H1 (cell line): ENCODE data around the gene APC2. TPM values are rescaled to one million over a fixed set of nuclear protein-coding genes. Genes with fewer than 3 reads are reported as not detected.

Experiments
- CTCF ChIA-PET: fragments of 300-600 bp; sonication (Branson Sonifier 250); formaldehyde crosslinking; loops from one replicate; lab custom pipeline; 2021; ENCODE audit not compliant: partially characterized antibody; lab: Charles Lee
- POLR2A ChIA-PET: fragments of 300-600 bp; sonication (Branson Sonifier 250); formaldehyde crosslinking; loops from one replicate; lab custom pipeline; 2021; ENCODE audit warnings: inconsistent platforms; ENCODE audit not compliant: partially characterized antibody; lab: Charles Lee
- DNase-seq, 2 experiments: peaks; one replicate each; pipeline versions ENCODE4 v3.0.0 to v3.0.0-alpha.2; 2010 to 2022; ENCODE audit warnings: low spot score in 2 of 2, low read depth in 1 of 2, mixed read lengths in 1 of 2
- FAIRE-seq: peaks from 2 replicates; lab custom pipeline; 2011; peaks lifted over from hg19 to GRCh38; lab: Jason Lieb, UNC
- H2AFZ ChIP-seq: 2 replicates; pipeline ENCODE4 v1.8.1; 2012; ENCODE audit warnings: low read length, inconsistent platforms
- H2AK5ac ChIP-seq: 2 replicates; pipeline ENCODE4 v1.6.1; 2013; ENCODE audit warnings: low read depth, low read length
- H2BK120ac ChIP-seq: replicated peaks from 2 replicates; pipeline ENCODE3; 2013; ENCODE audit warnings: low read depth, low read length, inconsistent platforms
- H2BK12ac ChIP-seq: 2 replicates; pipeline ENCODE4 v1.6.1; 2013; ENCODE audit warnings: low read depth, low read length
- H2BK15ac ChIP-seq: 2 replicates; pipeline ENCODE4 v1.6.1; 2013; ENCODE audit warnings: low read length
- H2BK20ac ChIP-seq: 2 replicates; pipeline ENCODE4 v1.6.1; 2013; ENCODE audit warnings: low read length
- H2BK5ac ChIP-seq: 2 replicates; pipeline ENCODE4 v1.6.1; 2013; ENCODE audit warnings: low read depth, low read length
- H3K14ac ChIP-seq: 2 replicates; pipeline ENCODE4 v1.6.1; 2013; ENCODE audit warnings: inconsistent platforms; ENCODE audit not compliant: insufficient read length
- H3K18ac ChIP-seq: 2 replicates; pipeline ENCODE4 v1.6.1; 2013; ENCODE audit warnings: low read length; ENCODE audit errors: extremely low read depth
- H3K23ac ChIP-seq: 2 replicates; pipeline ENCODE4 v1.6.1; 2013; ENCODE audit warnings: inconsistent platforms; ENCODE audit not compliant: insufficient read length
- H3K23me2 ChIP-seq: 2 replicates; pipeline ENCODE4 v1.6.1; 2013; ENCODE audit warnings: low read depth, low read length
- H3K27ac ChIP-seq: 2 replicates; pipeline ENCODE4 v1.6.1; 2011; ENCODE audit warnings: low read depth, low read length, inconsistent platforms
- H3K27me3 ChIP-seq, 4 experiments: replicated peaks in 1 of 4; 1 replicate in 1 of 4; 2 replicates in 3 of 4; pipeline versions ENCODE4 v1.6.1 to v1.8.1; 2011 to 2013; ENCODE audit warnings: low read length in 3 of 4, mild to moderate bottlenecking in 3 of 4, inconsistent platforms in 2 of 4, mixed read lengths in 2 of 4, moderate library complexity in 1 of 4; ENCODE audit not compliant: control insufficient read depth in 3 of 4, insufficient read depth in 3 of 4; ENCODE audit errors: extremely low read depth in 1 of 4
- H3K36me3 ChIP-seq, 4 experiments: 2 replicates each; pipeline versions ENCODE4 v1.6.1 to v1.8.1; 2011 to 2013; ENCODE audit warnings: mild to moderate bottlenecking in 4 of 4, low read length in 3 of 4, moderate library complexity in 2 of 4, control low read depth in 1 of 4, inconsistent platforms in 1 of 4; ENCODE audit not compliant: insufficient read depth in 4 of 4, control insufficient read depth in 2 of 4
- H3K4ac ChIP-seq: replicated peaks from 2 replicates; pipeline ENCODE3; 2013; ENCODE audit warnings: low read length, low read depth, mixed read lengths, inconsistent platforms; ENCODE audit not compliant: insufficient read length
- H3K4me1 ChIP-seq, 4 experiments: replicated peaks in 1 of 4; 1 replicate in 1 of 4; 2 replicates in 3 of 4; pipeline versions ENCODE4 v1.6.1 to v1.8.1; 2011 to 2013; ENCODE audit warnings: low read length in 3 of 4, inconsistent platforms in 2 of 4, mixed read lengths in 1 of 4; ENCODE audit not compliant: insufficient read depth in 4 of 4, control insufficient read depth in 3 of 4
- H3K4me2 ChIP-seq, 2 experiments: 2 replicates each; pipeline versions ENCODE4 v1.6.1 to v1.8.1; 2011 to 2013; ENCODE audit warnings: low read depth in 2 of 2, low read length in 2 of 2, control low read depth in 1 of 2, inconsistent platforms in 1 of 2, mild to moderate bottlenecking in 1 of 2; ENCODE audit not compliant: insufficient read depth in 1 of 2
- H3K4me3 ChIP-seq, 4 experiments: fragments of 200-600, 300-600 bp in 1 of 4; sonication (generic), shearing (Covaris generic), sonication (Bioruptor Twin) in 1 of 4; 2 replicates each; pipeline versions ENCODE4 v1.5.1 to v1.8.1; 2011 to 2016; ENCODE audit warnings: low read length in 4 of 4, low read depth in 3 of 4, control low read depth in 2 of 4, inconsistent platforms in 2 of 4, mild to moderate bottlenecking in 2 of 4, mixed read lengths in 1 of 4, moderate library complexity in 1 of 4; ENCODE audit not compliant: insufficient read depth in 2 of 4; ENCODE audit errors: extremely low read depth in 1 of 4
- H3K56ac ChIP-seq: replicated peaks from 2 replicates; pipeline ENCODE3; 2013; ENCODE audit warnings: low read depth, mild to moderate bottlenecking, mixed read lengths, low read length, inconsistent platforms; ENCODE audit not compliant: insufficient read length
- H3K79me1 ChIP-seq: 2 replicates; pipeline ENCODE4 v1.6.1; 2013; ENCODE audit warnings: low read depth, low read length, control low read depth
- H3K79me2 ChIP-seq, 2 experiments: 2 replicates each; pipeline versions ENCODE4 v1.6.1 to v1.8.1; 2012 to 2013; ENCODE audit warnings: low read length in 2 of 2, mild to moderate bottlenecking in 2 of 2, inconsistent platforms in 1 of 2; ENCODE audit not compliant: insufficient read depth in 2 of 2, control insufficient read depth in 1 of 2
- H3K9ac ChIP-seq, 4 experiments: replicated peaks in 1 of 4; 1 replicate in 1 of 4; 2 replicates in 3 of 4; pipeline versions ENCODE4 v1.6.1 to v1.8.1; 2011 to 2013; ENCODE audit warnings: low read depth in 3 of 4, low read length in 3 of 4, control low read depth in 2 of 4, mild to moderate bottlenecking in 2 of 4, moderate library complexity in 2 of 4, inconsistent platforms in 1 of 4; ENCODE audit errors: extremely low read depth in 1 of 4
- H3K9me3 ChIP-seq, 2 experiments: 2 replicates each; pipeline versions ENCODE4 v1.6.1 to v1.8.1; 2012 to 2013; ENCODE audit warnings: mild to moderate bottlenecking in 2 of 2, moderate library complexity in 2 of 2, control low read depth in 1 of 2, inconsistent platforms in 1 of 2, low read depth in 1 of 2, low read length in 1 of 2, mixed read lengths in 1 of 2; ENCODE audit not compliant: insufficient read depth in 2 of 2
- H4K20me1 ChIP-seq, 2 experiments: replicated peaks in 1 of 2; 2 replicates each; pipeline versions ENCODE3 to v1.8.1; 2011 to 2013; ENCODE audit warnings: inconsistent platforms in 2 of 2, low read length in 2 of 2, mild to moderate bottlenecking in 1 of 2; ENCODE audit not compliant: insufficient read depth in 2 of 2, control insufficient read depth in 1 of 2
- H4K5ac ChIP-seq: 2 replicates; pipeline ENCODE4 v1.6.1; 2013; ENCODE audit warnings: low read length, low read depth, mixed read lengths, inconsistent platforms; ENCODE audit not compliant: insufficient read length
- H4K8ac ChIP-seq: 2 replicates; pipeline ENCODE4 v1.8.0; 2013; ENCODE audit warnings: mild to moderate bottlenecking, moderate library complexity, low read length, inconsistent platforms; ENCODE audit not compliant: insufficient read depth; ENCODE audit errors: extremely low read depth
- H4K91ac ChIP-seq: replicated peaks from 2 replicates; pipeline ENCODE3; 2013; ENCODE audit warnings: low read length, mixed read lengths, inconsistent platforms; ENCODE audit not compliant: insufficient read length
- ASH2L ChIP-seq: fragments of 200-600, 300-600 bp; sonication (generic); IDR thresholded peaks from one replicate; pipeline ENCODE4 v1.7.1; 2017; ENCODE audit warnings: low read length
- CREB1 ChIP-seq: IDR thresholded peaks from 2 replicates; pipeline ENCODE4 v1.6.1; 2012; ENCODE audit warnings: inconsistent platforms
- MAFK ChIP-seq: IDR thresholded peaks from 2 replicates; pipeline ENCODE4 v1.6.1; 2012; ENCODE audit warnings: low read depth, mild to moderate bottlenecking, improper control_type of control experiment, low read length
- NRF1 ChIP-seq: IDR thresholded peaks from 2 replicates; pipeline ENCODE4 v1.6.1; 2011; ENCODE audit warnings: mild to moderate bottlenecking, low read depth, low read length, improper control_type of control experiment
- PHF8 ChIP-seq: fragments of 200-600 bp; sonication (generic); conservative IDR thresholded peaks from 2 replicates; pipeline ENCODE4 v1.7.1; 2012; ENCODE audit warnings: low read depth, mild to moderate bottlenecking, inconsistent platforms, low read length, moderate library complexity
- SIX5 ChIP-seq: IDR thresholded peaks from 2 replicates; pipeline ENCODE4 v1.6.1; 2011; ENCODE audit warnings: mild to moderate bottlenecking, low read depth, low read length
- ZNF274 ChIP-seq: IDR thresholded peaks from 2 replicates; pipeline ENCODE4 v1.7.0; 2012; ENCODE audit warnings: low read length, borderline replicate concordance; ENCODE audit errors: extremely low read depth
- WGBS, 2 experiments: shearing (Covaris generic) in 1 of 2; methylation state at CpG; one replicate each; pipeline versions ENCODE4 v1.1.6 to v1.1.7; 2013 to 2015; ENCODE audit warnings: low lambda C conversion rate in 2 of 2, mixed read lengths in 2 of 2, inconsistent platforms in 1 of 2, low coverage in 1 of 2, missing lambda C conversion rate in 1 of 2; ENCODE audit not compliant: insufficient replicate concordance in 2 of 2, insufficient coverage in 1 of 2, insufficient read length in 1 of 2; ENCODE audit errors: extremely low coverage in 1 of 2, missing lambda C conversion rate in 1 of 2; 5-methylcytosine and 5-hydroxymethylcytosine counted together
- polyA plus RNA-seq, 7 experiments: library from polyadenylated mRNA; depleted of rRNA in 3 of 7; stranded (reverse) in 5 of 7; unstranded in 2 of 7; fragments of >200 nt in 5 of 7; fragments of 200-250 nt in 2 of 7; gene quantifications; 1 replicate in 5 of 7; 2 replicates in 1 of 7; 4 replicates in 1 of 7; pipeline versions ENCODE4 v1.2.1 to v1.2.3, GENCODE V29; 2011 to 2013; ENCODE audit warnings: missing spikeins in 2 of 7, mixed read lengths in 2 of 7
- total RNA-seq: library from RNA; stranded (reverse); fragmentation: NEBNext Ultra II Directional; extraction: Animal tissue kit (Norgen Biotek cat#: 25700); gene quantifications from 2 replicates; pipeline ENCODE4 v1.2.1, GENCODE V29; 2021
- TF ChIP-seq, protein P1 (sequence below): IDR thresholded peaks from 2 replicates; pipeline ENCODE4 v1.6.1; 2012; ENCODE audit warnings: inconsistent platforms

APC2 gene
- total and polyA plus RNA-seq, 2 of the 8 experiments (the other 6 are each of a cell fraction or from before 2014, with no cell fraction given): 1.3 to 4.1 TPM

GRCh38 chr19:1522838-1523237, 72.9 kb downstream of the APC2 start:
- H3K79me2 ChIP-seq: no peaks in the 10 kb centered on the region
- peaks cover 0 to 3% (median 1%) of the 10 kb centered on the region in 4 experiments; a peak in 3 of 7 replicates for H3K4me1 ChIP-seq
- peaks cover 19 to 36% (median 31%) of the 10 kb centered on the region in 4 experiments for H3K27me3 ChIP-seq
- DNase-seq (no peak), FAIRE-seq (no peak)
- H2BK15ac ChIP-seq: no peak overlapping the region
- 86% methylated on average over 18 of the region's 18 CpGs; no CpG with 5 or more reads in 1 of the 2 experiments for WGBS, 2 experiments
- H3K18ac ChIP-seq: no peak overlapping the region
- ChIA-PET POLR2A (interaction anchor here (0.5 to 2.7 kb wide), 3 partner anchors 13 to 117 kb away, joined by 4 to 7 read pairs (median 4); partner anchors contain the start of gene MBD3), CTCF (interaction anchor here (0.8 to 1.5 kb wide), 2 partner anchors 8 to 24 kb away, joined by 3 to 4 read pairs; no protein-coding TSS in a partner anchor)
- no peak overlapping the region for H3K4ac ChIP-seq
- H3K14ac ChIP-seq: no peak overlapping the region
- H3K56ac ChIP-seq: no peak overlapping the region
- no peak overlapping the region for H3K9ac ChIP-seq
- no peak overlapping the region for H4K8ac ChIP-seq
- H3K9me3 ChIP-seq: no peaks in the 10 kb centered on the region
- H2AFZ ChIP-seq: no peak overlapping the region
- H3K4me2 ChIP-seq: no peak overlapping the region
- H2BK5ac ChIP-seq: no peak overlapping the region
- no peak overlapping the region for H2AK5ac ChIP-seq
- no peak overlapping the region for H2BK20ac ChIP-seq
- H4K20me1 ChIP-seq: peaks cover 8 to 14% of the 10 kb centered on the region in 2 experiments
- no peak overlapping the region for H3K23ac ChIP-seq
- H3K79me1 ChIP-seq: no peaks in the 10 kb centered on the region
- H2BK120ac ChIP-seq: no peak overlapping the region
- no peaks in the 10 kb centered on the region; a peak in 1 of 8 replicates for H3K36me3 ChIP-seq
- no peak overlapping the region for H3K27ac ChIP-seq
- TF ChIP-seq NRF1 (no peak), ASH2L (no peak), ZNF274 (no peak), SIX5 (no peak), MAFK (no peak), CREB1 (no peak), PHF8 (no peak)
- TF ChIP-seq, protein P1, sequence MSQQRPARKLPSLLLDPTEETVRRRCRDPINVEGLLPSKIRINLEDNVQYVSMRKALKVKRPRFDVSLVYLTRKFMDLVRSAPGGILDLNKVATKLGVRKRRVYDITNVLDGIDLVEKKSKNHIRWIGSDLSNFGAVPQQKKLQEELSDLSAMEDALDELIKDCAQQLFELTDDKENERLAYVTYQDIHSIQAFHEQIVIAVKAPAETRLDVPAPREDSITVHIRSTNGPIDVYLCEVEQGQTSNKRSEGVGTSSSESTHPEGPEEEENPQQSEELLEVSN: no peak
- no peak overlapping the region for H3K4me3 ChIP-seq
- H4K5ac ChIP-seq: no peak overlapping the region
- peaks cover 8% of the 10 kb centered on the region; the same call in 1 of the 2 replicates for H3K23me2 ChIP-seq
- no peak overlapping the region for H4K91ac ChIP-seq
- H2BK12ac ChIP-seq: no peak overlapping the region
